Measurements from ENCODE around the gene PIRT.
"Not testable (repeated sequence)": the region's sequence is repeated elsewhere in the genome, so short reads cannot be mapped to it uniquely, and the experiment has no call there.

Gene PIRT

DNA sequence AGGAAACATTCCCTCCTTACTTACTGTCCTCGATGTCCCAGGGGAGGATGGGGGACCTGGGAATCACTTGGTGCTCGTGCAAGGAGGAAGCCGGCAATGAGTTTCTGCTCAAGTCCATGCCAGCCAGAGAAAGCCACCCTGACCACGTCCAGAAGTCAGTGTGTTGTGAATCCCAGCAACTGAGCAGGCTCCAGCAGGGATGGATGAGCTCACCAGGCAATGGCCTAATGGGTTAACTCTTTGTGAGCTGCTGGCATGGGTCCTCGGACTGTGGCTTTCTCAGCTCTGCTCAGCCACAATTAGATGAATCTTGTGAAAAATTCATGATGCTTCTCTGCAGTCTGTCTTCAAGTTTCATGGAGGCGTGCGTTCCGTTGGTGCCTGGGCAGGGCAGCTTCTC is at the start of gene PIRT:
TSS of gene PIRT (minus strand) at position 167 of the 400 bp plus-strand sequence. CDS start 12,442 bp downstream, outside the sequence.
- no peak for DNase-seq

DNA sequence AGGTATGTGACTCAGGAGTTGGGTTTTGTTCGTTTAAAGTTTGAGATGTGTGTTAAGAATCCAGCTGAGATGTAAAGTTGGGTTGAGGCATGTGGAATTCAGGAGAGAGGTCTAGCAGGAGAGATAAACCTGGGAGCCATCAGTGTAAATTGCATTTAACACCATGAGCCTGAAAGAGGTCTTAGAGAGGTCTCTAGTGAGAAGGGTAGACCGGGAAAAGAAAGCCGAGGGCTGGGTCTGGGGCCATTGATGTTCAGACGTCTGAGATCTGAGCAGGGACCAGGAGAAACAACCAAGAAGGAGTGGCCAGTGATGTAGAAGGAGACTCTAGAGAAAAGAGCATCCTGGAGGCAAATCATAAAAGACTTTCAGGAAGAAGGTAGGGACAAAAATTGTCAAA is 44.1 kb upstream of the PIRT start:
- DNase-seq, result no peak

DNA sequence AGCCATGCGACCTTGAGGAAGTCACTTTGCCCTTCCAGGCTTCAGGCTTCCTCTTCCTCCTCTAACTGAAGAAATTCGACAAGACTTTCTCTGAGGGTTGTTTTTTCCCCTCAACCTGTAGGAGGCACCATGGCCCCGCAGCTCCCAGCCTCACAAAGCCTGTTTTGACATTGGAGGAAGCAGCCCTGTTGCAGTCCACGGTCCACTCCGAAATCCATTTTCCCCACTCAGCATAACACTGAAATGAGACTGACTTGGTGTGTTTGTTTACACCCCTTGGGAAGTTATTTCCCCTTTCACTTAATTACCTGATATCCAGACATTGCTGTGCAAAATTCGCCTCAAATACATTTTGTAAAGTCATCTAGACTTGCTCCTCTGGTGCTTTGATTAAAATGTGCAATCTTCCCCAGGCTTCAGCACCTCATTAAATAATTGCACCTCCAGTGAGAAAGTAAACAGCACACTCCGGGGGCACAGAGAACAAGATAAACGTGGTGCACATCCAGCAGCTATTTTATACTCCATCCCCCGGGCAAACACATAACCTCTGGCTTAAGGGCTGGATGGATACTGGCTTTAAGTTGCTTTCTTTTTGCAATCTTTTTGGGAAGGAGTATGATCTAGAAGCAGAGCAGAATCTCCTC is 41.4 kb upstream of the PIRT start:
- DNase-seq, result peak; percentile 1

DNA sequence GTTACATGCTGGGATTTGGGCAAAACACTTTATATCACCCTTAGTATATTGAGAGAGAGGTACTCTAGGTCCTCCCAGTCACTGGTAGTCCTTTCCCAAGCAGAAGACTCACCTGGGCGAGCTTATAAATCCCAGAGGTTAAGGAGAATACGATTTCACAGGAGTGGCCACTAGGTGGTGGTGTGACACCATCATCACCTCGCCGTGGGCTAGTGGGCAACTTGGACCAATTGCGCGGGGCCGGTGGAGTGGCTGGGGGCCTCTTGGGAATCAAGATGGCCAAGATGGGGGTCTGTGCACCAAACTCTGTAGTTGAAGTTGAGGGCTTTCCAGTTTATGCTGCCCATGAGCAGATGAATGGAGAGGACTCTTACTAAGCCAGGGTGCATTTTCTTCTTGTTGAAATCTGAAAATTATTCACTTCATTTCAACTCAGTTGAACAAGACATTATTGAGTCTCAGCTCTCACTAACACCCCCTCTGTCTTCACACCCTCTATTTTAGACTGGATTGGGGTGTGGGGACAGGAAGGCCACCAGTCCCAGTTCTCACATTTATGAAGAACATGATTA is 38.2 kb upstream of the PIRT start:
- DNase-seq, result peak; percentile 30

DNA sequence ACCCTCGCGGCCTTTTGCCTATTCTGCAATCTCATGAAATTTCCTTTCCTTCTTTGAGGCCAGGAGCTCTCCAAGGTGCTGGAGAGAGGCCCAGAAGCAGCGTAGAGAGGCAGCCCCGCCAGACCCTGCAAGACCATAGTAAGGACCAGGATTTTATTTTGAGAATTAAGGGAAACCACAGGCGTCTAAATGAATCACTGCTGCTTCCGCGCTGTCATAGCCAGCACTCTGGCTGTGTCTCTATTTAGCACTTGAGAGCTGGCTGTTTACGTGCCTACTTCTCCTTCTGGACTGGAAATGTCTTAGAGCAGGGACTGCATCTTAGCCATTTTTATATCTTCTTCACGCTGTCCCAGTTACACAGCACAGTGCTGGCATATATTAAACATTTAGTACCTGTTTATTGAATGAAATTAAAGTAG is 37.6 kb upstream of the PIRT start:
- DNase-seq, result peak; percentile 11

DNA sequence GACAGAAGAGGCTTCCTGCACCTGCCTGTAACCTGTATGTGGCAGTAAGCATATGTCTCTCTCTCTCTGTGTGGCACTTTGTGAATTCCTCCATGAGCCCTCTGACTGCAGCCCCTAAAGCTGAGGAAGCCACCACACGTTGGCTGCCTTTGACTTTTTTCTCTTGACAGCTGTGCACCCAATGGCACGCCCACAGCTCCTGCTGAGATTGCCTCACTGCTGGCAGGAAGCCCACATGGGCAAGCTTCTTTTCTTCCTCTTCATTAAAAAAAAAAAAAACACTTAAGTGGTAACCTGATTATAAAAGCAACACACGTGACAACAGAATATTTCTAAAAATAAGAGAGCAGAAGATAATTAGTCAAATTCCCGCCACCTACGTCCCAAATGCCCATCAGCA is 34.0 kb upstream of the PIRT start:
- no peak for DNase-seq

DNA sequence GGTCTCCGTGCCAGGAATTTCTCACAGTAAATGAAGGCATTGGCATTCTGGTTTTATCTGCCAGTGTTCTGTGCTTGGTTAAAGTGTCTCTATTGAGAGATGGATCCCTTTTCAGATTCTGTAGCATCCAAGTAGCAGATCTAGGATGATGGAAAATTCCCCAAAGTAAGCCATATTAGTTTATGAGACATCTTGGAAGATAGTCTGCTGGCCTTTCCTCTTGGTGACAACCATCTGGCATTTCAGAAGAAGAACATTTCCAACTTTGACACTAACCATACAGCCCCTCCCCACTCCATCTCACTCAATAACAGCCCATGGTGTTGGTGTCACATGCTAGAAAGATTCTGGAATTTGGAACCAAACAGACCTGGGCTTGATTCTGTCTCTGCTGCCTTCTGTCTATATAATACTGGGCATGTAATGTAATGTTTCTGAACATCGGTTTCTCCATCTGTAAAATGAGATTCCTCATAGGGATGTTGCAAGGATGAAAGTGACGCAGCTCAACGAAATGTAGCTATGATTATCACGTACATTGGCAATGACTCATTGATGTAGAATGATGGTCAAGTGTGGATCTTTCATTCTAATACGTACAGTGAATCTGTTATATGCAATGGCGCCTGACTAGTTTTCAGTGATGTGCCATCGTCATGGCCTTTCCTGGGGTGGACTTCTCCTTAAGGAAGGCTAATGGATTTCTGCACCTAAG is 32.6 kb upstream of the PIRT start:
- no peak for DNase-seq

DNA sequence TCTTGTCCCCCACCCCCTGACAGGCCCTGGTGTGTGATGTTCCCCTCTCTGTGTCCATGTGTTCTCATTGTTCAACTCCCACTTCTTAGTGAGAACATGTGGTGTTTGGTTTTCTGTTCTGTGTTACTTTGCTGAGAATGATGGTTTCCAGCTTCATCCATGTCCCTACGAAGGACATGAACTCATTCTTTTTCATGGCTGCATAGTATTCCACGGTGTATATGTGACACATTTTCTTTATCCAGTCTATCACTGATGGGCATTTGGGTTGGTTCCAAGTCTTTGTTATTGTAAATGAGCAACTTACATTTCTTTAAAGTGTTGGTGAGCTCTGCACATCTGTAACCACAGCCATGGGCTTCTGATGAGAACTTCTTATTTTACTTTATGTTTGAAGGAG is 30.9 kb upstream of the PIRT start:
- not testable (repeated sequence) for DNase-seq

DNA sequence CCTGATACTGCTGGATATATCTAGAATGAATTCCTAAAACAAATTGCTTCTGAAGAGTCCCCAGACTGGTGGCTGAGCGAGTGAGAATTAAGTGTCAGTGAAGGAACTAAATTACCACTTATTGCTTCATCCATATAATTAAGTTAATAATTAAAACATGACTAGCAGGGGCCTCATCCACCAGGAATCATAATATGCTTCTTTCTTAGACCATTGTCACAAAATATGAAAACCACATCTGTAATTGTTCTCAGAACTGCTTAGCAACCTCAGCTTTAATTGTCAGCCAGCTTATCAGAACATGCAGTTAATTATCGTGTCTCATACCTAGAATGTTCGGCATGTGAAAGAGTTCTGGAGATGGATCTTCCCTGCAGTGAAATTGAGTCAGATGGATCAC is 21.2 kb upstream of the PIRT start:
- DNase-seq, result no peak

DNA sequence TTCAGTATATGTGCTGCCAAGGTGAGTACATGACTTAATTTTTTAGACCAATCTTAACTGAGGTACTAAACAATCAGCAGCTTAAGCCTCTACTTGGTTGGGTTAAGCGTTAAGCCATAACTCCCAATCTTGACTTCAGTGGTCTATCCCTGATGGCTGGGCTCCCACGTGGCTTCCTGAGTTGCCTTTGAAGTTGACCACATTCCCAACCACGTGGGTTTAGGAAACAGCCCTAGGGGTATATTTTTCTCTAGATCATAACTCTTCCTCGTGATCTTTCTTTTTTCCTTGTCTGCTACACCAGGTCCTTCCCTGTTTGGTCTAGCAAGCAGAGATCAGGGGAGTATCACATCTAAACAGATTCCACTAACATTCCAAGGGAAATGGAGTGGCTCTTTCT is 20.1 kb upstream of the PIRT start:
- DNase-seq, result no peak

DNA sequence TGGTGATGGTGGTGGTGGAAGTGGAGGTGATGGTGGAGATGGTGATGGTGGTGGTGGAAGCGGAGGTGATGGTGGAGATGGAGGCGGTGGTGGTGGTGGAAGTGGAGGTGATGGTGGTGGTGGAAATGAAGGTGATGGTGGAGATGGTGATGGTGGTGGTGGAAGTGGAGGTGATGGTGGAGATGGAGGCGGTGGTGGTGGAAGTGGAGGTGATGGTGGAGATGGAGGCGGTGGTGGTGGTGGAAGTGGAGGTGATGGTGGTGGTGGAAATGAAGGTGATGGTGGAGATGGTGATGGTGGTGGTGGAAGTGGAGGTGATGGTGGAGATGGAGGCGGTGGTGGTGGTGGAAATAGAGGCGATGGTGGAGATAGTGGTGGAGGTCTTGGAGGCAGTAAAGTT is 8.7 kb upstream of the PIRT start:
- DNase-seq, result not testable (repeated sequence)

DNA sequence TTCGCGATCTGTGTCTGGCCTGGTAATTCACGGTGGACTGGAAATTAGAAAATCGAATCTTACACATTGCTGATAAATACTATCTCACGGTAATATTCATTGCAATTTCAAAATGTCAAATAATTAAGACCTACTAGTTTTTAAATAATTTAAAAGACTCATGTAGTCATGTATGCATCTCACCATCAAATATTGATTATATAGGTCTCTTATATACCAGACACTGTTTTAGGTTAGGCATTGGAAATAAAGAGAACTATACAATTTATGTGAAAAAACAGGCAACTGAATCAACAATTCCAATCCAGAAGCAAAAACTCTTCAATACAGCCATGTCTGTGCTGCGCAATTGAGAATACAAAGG is 7.5 kb upstream of the PIRT start:
- no peak for DNase-seq

DNA sequence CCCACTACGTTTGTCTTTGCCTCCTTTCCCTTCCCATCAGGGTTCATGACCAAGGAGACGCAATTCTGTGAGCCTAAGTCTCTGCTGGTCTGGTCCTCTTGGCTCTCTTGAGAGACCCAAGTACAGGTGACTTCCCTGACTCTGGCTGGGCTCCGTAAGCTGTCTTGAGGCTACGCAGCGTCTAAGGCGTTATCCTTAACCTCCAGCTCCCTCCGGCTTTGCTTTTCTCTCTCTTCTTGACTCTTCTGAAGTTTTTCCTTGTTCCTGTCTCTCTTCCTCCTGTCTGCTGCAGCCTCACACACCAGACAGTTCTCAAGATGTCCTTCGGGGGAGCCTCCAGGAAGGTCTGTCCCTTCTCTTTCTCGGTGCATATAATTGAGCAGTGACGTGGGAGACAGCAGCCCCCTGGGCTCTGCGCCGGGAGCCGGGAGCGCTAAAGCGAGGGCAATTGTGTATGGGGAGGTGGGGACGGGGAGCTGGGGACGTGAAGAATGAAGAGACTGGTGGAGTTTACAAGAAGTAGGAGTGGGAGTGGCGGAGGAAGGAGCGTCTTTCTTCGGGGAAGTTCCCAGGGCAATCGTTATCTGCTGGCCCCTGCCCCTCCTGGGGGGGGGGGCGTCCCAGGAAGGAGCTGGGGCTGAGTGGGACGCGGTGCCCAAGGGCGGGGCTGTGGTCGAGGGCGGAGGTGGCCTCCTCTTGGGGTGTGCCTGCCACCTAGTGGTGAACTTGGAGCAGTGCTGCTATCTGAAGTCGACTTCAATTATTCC is 6.9 kb upstream of the PIRT start:
- peak; percentile 70 for DNase-seq

DNA sequence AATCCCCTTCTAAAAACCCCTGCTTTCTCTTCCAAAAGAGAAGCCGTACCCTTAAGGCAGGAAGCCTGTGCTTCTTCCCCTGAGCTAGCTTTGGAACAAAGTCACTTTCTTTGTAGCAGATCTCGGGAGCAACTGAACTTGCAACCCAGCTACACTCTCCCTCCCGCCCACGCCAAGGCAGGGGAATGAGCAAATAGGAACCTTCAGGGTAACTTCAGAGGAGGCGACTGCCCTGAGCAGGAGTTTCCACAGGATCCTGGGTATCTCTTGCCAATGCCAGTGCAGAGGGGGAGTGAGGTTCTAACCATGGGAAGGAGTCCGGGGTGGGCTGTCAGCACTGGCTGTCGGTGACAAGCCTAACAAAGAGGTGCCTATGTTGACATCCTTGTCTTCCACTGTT is 5.9 kb upstream of the PIRT start:
- DNase-seq, result no peak

DNA sequence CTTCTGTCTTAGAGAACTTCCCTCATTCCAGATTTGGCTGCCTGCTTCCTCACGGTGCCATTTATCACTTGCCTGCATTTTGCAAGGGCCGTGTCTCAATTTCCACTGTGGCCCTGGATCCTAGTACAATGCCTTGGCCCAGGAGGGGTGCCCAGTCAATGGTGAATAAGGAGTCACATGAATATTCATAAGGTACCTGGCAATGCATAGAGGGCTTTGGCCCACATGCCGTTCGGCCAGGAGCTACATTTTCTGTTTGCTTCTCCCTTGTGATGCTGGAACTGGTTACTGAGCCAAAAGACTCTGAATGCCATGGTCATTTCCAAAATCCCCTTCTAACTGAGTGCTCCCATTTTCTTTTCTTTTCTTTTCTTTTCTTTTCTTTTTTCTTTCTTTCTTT is 4.8 kb upstream of the PIRT start:
- no peak for DNase-seq

DNA sequence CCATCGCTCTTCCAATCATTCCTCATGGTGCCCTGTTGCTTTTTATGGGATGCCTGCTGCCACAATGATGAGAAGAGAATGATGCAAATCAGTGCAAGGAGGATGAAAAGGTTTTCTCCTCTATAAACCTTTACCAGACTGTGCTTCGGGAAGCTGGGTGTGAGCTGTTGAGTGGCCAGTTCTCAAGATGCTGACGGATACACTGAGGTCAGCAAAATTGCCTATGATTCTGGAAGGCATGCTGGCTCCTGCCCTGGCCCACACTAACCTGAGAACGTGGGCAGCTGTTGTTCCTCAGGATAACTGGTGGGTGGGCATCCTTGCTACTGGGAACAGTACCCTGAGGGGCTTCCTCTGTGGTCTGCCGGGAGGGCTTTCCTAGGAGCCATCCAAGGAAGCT is 795 bp upstream of the PIRT start:
- no peak for DNase-seq

DNA sequence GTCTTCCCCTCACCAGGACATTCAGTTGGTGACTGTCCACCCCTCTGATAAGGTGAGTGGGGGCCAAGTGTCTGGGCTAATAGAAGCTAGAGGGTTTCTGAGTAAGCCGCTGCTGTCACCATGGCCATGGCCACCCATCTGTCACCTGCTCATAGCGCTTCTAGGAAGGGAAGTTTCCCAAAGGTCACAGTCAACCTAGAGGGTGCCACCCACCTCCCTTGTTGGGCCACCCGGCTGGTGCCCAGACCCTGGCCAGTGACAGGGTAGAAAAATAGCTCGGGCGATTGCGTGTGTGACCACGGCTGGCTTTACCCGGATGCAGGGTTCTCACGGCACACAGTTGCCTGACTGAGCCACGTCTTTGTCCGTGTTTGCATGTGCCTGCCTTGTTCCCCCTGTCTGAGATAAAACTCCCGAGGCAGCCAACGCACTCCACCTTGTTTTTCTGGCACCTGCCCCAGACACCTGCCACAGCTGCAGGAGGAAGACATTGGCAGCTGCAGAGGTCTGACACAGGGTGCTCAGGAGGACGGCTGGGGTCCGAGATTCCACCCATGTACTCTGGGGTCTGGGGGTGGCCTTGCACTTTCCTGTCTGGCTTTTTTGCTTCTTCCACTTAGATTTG is 809 bp downstream of the PIRT start:
- no peak for DNase-seq

DNA sequence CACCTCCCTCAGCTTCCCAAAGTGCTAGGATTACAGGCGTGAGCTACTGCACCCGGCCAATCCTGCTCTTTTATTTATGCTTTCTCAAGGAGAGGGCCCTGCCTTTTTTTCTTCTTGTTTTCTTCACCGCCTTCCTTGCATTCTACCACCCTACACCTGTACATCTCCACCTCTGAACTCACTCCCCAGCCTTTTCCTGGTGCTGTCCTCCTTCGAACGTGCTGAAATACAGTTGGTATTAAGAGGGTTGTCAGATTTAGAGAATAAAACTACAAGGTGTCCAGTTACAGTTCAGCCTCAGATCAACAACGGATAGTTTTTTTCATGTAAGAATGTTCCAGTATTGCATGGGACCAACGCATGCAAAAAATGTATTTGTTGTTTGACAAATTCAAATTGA is 1.7 kb downstream of the PIRT start:
- DNase-seq, result no peak

DNA sequence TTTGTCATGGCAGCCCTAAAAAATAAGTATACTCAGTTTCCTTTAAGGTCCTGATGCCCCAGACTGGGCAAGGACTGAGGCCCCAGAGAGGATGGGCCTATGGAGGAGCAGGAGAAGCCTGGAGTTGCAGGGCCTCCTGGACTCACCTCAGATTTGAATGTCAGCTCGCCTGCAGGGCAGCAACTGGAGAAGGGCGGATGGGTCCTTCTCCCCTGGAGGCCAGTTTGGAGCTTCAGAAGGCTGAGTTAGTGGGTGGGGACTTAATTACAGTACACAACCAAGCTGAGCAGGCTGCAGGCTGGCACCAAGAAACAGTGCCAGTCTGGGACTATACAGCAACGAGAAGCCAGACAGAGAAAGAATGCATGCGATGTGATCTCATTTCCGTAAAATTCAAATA is 6.2 kb downstream of the PIRT start:
- no peak for DNase-seq

DNA sequence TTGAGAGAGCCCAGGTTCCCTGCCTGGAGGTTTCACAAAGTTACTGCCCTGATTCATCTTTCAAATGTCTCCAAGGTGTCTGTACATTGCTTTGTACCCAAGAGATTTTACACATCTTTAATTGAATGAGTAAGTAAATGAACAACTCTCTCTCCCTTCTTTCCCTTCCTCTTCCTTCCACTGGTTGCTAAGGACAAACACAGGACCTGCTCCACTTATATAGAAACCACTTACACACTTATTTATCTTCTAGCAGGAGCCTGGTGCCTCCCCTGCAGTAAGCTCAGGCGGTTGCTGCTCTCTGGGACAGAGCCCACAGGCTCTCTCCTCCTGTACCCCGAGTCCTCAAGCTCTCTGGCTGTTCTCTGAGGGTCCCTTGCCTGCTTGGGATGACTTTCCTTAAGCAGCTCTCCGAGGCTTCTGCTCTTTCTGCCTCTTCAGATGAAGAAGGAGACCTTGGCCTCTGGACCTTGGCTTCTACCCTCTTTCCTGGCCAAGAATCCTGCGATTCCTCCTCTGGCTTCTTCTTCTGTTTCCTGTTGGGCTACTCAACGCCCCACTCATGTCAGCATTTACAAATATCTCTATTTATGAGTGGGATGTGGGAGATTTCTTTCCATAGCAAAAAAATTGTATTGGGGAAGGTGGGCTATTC is 9.9 kb downstream of the PIRT start:
- DNase-seq, result no peak

DNA sequence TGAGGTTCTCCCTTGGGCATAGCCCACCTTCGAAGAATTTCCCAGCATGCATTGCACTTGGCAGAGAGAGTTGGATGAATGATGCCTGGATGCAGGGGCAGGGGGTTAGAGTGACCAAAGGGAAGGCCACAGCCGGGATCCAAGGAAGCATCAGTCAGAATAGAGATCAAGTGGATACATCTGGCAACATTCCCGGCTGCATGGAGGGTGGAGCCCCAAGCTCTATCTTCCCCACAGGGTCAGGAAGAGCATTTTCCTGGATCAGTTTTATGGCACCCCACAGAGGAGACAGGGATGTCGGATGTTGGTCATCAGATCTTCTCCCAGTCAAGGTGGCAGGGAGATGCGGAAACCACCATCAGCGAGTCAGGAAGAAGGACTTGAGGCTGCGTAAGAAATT is 13.0 kb downstream of the PIRT start:
- DNase-seq, result no peak

DNA sequence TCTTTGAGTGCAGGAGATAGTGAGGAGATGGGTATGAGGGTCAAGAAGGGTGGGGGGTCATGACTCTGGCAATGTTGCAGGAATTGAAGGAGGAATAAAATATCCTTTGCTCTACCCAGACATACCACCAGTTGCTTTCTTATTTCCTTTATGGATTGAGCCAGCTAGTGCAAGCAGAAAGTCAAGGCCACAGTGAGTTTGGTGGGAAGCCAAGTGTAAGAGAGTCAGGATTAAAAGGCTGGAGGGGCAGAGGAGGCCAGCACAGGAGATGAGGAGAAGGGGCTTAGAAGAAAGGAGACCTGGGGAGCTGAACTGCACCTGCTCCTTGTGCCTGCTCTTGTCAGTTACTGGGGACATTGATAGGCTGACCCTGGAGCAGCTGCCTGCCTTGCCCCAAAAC is 16.1 kb downstream of the PIRT start:
- no peak for DNase-seq

DNA sequence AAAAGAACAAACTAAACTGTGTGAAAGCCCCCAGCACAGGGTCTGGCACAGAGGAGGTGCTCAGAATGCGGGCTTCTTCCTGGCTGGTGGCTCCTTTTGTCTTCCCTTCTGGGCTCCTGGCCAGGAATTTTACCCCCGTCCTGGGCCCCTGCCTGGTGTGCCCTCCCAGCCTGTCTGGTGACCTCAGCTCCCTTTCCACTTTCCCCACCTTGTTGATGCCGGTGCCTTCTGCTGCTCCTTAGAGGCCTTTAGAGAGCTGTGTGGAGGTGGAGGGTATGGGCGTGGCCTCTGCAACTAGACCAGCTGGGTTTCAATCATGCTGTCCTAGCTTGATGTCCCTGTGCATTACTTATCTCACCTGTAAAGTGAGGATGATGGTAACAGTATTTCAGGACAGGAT is 16.8 kb downstream of the PIRT start:
- no peak for DNase-seq
